HG02943 (cell line): ENCODE results near the gene WASF3.

Experiments used
- ATAC-seq: cut with Tn5 transposase; IDR thresholded peaks from one replicate; pipeline ENCODE4 v1.9.1; 2021; ENCODE audit warnings: mild to moderate bottlenecking, low read depth, moderate library complexity; ENCODE audit not compliant: unreplicated experiment

Gene WASF3

DNA sequence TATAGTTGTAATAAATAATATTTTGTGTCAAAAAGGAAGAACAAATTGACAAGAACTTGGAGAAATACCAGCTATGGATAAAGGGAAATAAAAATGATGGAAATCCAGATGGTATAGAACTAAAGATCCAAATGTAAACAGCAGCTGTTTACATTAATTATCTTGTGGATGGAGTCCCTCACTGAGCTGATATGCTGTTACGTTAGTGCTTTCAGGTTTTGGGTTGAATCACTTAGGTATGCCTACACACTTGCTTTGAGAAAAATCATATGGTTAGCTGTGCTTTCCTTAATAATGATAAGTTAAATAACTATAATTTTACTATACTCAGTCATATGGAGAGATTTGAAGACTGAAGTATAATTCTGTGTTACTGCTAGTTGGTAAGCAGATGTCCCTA, 27.7 kb downstream of the WASF3 start:
- ATAC-seq = no peak

DNA sequence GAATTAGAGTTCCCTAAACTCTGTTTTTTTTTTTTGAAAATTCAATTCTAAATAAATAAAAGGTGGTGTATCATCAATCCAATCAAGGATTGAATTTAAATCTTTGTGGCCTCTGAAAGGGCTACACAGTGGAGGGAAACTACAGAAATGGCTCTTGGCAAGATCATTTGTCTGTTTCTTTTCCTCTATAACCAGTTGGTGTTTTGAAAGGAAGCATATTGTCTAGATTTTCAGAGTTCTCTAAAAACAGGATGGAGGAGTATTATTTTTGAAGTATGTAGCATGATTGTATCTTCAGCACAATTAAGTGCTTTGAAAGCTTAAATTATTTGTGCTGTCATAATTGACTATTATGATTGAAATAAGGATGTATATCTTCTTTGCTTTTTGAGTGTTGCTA, 29.8 kb downstream of the WASF3 start:
- no peak for ATAC-seq

DNA sequence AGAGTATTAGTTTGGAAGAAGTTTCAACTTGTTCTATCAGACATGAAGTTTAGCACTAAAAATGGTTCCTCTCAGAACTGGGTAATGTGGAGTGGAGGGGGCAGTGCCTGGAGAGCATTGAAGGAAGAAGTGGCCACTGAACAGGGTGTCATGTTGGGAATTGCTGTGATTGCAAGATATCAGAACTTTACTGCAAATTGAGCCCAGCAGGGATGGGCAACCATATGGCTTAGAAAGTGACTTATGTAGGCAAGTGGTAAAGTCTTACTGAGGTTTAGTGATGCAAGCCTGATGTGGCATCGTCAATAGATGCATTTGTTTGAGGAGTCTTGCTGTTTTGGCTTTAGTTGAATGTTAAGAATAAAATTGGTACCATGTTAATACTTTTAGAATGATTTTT, 31.7 kb downstream of the WASF3 start:
- no peak for ATAC-seq

DNA sequence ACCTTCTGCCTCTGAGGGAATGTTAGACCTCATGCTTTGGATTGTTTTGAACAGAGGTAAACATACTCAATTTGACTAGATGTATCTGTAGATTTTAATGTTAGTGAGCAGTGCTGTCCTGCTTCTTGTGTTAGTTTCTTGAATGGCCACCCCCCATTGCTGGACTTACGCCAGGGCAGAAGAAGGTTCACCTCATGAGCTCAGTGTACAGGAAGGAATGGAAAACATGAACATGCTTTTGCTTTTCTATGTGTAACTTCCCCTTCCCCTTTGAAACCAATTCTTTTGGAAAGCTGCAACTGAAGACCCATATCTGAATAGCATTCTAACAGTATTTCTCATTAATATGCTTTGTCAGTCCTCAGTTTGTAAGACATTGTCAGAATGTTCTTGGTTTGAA, 32.3 kb downstream of the WASF3 start:
- no peak for ATAC-seq

DNA sequence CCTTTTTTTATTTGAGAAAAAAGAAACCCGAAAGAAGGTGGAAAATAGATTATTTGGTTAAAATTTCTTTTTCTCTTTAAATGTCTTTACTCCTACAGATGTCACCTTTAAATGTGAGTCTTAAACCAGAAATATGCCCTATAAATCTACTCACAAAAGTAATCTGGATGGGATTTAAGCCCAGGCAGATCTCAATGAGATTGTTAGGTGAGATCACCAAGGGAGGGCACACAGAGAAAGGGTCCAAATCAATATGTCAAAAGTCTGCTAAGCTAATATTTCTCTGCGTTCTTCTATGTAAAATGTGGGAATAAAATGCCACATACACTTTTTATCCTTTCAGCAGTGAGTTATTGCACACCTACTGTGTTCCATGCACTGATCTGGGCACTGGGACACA, 32.9 kb downstream of the WASF3 start:
- no peak for ATAC-seq

DNA sequence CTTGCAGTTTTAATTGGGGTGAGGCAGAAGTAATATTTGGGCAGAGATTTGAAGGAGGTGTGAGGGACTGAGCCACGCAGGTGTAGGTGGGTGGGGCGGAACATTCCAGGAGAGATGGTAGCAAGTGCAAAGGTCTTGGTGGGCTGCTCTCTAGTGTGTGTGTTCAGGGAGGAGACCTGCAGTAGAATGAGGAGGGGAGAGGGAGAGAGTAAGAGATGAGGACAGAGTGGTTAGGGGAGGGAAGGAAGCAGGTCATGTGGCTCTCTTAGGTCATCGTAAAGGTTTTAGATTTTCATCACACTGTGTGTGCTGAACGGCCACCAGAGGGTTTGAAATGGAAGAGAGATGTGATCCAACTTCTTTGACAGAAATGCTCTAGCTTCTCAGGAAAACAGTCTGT, 33.5 kb downstream of the WASF3 start:
- no peak for ATAC-seq

DNA sequence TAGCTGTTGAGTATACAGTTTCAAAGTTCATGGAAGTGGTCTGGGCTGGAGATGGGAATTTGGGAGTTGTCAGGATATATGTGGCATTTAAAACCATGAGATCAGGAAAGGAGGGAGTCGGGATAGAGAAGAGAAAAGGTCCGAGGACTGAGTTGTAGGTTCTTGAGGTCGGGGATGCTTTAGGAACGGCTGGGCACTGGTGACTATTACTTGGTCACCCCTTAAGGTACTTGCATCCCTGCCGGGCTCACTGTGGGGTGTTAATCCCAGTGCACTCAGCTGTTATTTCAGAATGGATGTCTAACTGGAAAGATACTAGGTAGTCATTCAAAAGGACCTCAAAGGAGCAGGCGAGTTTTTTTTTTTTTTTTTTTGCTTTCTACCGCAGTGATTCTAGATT, 34.2 kb downstream of the WASF3 start:
- ATAC-seq = no peak

DNA sequence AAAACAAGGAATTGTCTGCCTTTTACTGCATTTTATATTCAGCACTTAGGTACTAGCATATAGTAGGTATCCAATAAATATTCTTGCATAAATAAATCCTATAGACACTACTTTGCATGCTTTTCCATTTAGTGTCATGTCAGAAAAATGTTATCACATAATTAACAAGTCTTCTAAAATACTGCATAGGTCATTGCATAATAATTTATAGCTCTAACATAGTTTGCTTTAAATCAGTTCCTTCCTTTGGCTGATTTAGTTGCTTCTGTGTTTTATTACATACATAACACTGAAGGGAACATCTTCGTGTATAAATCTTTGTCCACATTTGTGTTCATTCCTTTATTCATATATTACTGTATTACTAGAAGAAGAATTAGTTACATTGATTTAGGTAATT, 36.2 kb downstream of the WASF3 start:
- ATAC-seq = no peak

DNA sequence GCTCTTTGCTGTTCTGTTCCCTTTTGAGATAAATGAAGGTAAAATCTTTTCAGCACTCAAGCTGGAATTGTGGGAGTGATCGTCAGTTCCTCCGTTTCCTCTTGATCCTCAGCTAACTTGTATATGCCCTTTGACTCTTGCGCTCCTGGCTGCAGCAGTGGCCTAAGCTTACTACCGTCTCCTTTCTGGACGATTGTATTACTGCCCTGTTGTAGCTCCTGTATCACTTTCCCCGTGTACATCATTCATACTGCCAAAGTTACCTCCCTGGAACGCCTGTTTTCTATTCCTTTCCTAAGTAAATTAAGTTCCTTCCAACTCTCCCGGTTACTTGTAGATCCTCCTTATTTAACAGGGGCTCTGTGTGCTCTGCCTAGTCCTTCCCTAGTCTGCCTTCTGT, 36.9 kb downstream of the WASF3 start:
- ATAC-seq = no peak

DNA sequence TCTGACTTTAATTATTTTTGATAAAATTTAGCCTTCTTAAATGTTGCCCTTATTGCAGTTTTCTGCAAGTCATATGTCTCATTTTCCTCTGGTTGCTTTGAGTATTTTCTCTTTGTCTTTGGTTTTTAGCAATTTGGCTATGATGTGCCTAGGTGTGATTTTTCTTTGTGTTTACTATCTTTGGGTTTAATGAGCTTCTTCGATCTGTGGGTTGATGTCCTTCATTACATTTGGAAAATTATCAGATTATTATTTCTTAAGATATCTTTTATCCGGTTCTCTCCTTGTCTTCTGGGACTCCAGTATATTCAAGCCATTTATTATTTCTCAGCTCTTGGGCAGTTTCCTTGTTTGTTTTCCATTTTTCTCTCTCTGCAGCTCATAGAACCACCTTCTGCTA, 39.0 kb downstream of the WASF3 start:
- no peak for ATAC-seq

DNA sequence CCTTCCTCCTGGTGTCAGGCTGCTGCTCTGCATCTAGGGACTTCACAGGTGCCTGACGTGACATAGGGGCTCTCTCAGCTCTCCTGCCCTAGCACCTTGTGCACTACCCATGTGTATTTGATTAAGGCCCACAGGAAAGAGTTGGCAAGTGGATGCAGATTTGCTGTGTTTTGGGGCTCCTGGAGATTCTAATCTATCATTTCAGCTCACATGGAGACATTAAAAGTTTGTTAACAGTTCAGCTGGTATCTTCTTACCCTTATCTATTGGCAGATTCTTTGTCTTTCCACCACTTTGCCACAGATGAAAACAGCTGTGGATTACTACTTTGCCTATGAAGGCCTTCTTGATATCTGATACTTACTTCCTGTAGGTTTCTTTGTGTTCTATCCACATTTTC, 41.9 kb downstream of the WASF3 start:
- no peak for ATAC-seq

DNA sequence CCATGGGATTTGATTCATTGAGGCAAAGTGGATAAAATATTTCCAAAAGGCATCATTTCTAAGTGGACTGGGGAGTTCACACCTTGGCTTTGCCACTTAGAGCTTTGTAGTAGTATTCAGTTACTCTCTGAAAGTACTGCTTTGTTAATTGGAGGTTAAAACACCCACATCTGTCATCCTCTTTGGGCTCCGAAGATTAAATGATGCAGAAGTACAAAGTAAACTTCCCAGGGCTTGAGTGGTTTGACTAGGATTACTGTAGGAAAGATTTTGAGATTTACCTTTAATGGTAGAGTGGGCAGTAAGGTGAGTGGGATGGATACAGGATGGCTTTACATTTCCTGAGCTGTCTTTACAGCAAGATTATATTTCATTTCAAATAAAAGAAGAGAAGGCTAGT, 42.4 kb downstream of the WASF3 start:
- ATAC-seq = no peak

DNA sequence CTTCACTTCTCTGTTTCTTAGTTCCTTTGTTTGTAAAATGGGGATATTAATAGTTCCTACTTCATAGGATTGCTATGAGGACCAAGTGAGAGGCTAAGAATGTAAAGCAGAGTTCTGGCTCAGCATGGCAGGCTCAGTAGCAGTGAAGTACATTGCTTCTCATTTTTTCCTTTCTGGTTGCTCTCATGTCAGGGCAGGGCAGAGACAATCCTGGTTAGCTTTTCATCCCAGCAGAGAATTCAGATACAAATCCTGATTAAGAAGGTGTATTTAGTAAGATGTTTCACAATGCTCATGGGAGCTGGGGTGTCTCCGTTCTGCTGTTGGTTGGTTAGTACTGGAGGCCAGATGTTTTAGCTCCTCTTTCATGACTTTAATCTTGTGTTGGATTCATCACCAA, 42.9 kb downstream of the WASF3 start:
- ATAC-seq = no peak

DNA sequence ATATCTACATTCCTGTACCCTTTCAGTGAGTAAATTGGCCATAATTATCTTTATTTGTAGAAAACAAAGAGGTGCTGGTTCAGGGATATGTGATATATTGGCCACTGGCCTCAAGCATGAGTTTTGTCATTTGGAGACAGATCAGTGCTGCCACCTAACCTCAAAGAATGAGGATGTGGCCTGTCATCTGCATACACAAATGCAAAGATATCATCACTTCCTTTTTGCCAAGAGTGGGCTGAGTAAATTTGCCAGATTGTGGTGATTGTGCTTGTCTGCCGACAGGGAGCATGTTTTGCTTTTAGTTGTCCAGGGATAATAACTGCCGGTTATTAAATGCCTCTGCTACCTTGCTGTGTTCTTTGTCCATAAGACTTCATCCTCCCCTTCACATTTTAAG, 44.2 kb downstream of the WASF3 start:
- no peak for ATAC-seq

DNA sequence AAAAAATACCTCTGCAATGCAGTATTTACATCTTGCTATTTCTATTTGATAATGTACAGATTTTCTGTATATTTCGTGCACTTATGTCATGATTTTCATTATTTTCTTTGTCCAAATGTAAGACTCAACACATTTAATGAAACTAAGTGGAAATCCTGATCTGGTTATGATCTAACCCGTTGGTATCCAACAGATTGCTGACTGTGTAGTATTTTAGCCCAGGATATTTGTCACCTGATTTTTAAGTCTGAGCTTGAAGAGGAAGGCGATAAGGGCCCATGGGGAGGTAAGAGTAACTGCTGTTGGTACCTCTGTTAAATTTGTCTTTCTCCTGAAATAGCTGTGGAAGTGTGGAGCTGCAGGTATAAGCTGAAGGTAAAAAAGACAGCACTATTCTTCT, 45.3 kb downstream of the WASF3 start:
- ATAC-seq = no peak

DNA sequence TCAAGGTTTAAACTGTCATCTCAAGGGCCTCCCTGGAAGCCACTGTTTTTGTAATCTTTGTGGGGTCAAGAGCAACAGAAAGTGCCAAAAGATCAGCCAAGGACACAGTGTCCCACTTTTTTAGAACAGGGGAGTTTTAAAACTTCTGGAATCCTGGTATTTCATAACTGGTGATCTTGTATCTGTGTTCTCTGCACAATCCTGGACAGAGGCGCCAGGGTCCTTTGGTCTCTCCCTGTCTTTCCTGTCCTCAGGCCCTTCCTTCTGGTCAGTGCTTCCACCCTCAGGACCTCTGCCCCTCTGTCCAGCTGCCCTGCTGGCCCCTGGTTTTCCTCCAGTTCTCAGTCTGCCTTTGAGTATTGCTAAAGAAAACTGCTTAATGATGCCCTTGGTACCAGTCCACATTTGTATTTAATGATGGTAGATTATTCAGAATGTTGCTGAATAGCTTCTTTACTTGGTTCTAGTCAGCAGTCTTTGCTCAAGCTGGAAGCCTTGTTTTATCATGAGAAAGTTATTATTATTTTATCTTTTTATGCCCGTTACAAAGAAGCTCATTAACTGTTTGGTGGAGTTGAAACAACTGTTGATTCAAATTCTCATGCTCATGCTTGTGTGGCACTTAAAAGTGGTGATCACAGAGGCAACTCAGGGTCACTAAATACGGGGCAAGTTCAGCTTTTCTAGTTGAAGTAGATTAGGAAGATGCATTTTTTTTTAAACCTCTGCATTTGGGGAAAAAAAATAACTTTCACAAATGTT, 47.5 kb downstream of the WASF3 start:
- ATAC-seq = no peak

DNA sequence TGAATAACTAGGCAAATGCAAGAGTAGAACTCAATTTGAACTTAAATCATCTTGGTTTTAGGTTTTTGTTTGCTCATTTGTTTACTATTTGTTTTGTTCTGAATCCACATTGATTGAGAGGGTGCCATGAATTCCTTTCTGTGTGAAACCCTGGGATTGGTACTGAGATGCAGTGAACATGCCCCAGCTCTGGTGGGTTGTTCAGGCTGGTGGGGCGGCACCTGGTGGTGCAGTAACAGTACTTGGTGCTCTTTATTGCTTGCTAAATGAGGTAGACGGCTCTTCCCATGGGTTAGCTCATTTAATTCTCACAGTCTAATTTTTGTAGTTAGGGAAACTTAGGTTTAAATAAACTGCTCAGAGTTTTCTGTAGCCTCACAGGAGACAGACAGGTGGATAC, 48.4 kb downstream of the WASF3 start:
- ATAC-seq = no peak

DNA sequence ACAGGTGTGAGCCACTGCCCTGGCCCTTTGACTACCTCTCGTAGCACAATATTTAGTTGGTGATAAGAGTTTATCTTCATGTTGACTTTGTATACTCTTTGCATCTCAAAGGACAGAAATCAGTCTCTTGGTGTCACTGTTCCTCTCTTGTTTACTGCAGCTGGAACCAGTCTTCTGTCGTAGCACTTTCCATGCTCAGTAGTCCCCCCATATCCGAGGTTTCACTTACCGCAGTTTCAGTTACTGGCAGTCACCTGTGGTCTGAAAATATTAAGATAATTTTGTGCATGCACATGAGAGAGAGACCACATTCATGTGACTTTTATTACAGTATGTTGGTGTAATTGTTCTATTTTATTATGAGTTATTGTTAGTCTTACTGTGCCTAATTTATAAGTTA, 49.1 kb downstream of the WASF3 start:
- ATAC-seq = no peak

DNA sequence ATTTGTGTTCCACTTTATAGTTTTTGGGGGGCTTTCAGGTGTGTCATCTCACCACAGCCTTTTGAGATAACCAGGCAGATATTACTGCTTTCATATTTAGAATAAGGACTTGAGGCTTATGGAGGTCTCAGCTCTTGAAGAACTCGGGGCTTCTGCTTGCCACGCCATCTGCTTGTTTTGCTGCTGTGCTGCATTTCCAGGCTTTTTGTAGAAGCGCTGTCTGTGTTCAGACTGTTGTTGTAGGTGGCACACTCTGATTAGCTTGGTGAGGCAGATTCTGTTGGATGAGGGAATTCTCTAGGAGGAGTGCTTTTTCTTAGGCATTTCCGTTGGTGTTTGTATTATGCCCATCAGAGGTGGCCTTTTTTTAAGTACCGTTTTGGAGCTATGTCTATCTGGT, 57.2 kb downstream of the WASF3 start:
- no peak for ATAC-seq

DNA sequence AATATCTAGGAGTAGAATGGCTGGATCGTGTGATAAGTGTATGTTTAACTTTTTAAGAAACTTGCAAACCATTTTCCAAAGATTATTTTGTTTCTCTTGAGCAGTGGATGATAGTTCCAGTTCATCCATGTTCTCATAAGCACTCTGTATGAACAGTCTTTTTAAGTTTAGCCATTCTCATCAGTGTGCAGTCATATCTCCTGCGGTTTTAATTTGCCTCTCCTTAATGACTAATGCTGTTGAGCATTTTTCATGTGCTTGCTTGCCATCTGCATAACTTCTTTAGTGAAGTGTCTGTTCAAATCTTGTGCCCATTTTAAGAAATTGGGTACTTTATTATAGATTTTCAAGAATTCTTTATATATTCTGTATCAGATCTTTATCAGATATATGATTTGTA, 58.6 kb downstream of the WASF3 start:
- no peak for ATAC-seq

DNA sequence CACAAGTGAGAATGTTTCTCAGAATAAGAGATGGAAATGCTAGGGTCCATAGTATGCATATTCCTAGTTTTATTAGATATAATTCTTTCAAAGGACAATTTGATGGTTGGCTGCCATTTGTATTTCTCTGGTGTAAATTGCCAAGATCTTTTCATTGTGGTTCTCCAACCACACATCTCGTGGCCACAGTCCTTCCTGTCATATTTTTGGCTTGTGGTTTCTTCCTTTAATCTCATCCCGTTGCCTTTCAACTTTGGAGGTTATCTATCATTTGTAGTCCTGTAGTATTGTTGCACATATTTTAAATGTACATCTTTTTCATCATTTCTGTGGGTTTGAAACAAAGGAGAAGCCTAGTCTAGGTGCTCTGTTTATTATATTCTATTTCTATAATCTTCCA, 61.2 kb downstream of the WASF3 start:
- ATAC-seq = no peak

DNA sequence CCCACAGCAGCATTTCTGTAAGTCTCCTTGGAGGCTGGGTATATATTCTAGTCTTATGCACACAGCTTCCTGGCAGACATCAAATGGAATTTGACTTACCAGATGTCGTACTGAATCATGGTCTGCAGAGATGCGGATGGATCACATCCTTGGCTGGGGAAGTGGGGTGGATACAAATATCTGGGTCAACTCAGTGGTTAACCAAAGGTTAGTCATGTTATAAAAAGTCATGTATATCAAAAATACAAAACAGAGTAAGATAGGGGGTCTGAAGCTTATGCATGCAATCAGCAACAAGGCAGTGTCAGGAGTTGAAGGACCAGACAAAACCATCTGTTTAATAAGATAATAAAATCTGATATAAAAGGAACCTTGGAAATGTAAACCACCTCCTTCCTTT, 61.9 kb downstream of the WASF3 start:
- ATAC-seq = no peak
